WI38 (cell line): ENCODE data around the gene ZNF214.
"Not testable (repeated sequence)": the region's sequence is repeated elsewhere in the genome, so short reads cannot be mapped to it uniquely, and the experiment has no call there.

Experiments
- H3K4me3 ChIP-seq: 2 replicates; pipeline ENCODE4 v1.5.1; 2011; ENCODE audit warnings: low read depth, mild to moderate bottlenecking, control low read depth, low read length
- CTCF ChIP-seq: IDR thresholded peaks from 2 replicates; pipeline ENCODE4 v1.5.1; 2012; ENCODE audit warnings: low read depth, mild to moderate bottlenecking, control low read depth, low read length

Gene ZNF214

GRCh38 chr11:6988506-6988905 is 31.6 kb downstream of the ZNF214 start:
- no peak for TF ChIP-seq CTCF
- no peak overlapping the region for H3K4me3 ChIP-seq

- TF ChIP-seq CTCF, result no peak
- no peak overlapping the region for H3K4me3 ChIP-seq
These were observed 33.7 kb downstream of the ZNF214 start for GRCh38 chr11:6986487-6986886.

- no peak overlapping the region for H3K4me3 ChIP-seq
- no peak for TF ChIP-seq CTCF
These were observed 40.8 kb downstream of the ZNF214 start for GRCh38 chr11:6979365-6979764.

GRCh38 chr11:6969854-6970253 is 50.3 kb downstream of the ZNF214 start:
- H3K4me3 ChIP-seq, result not testable (repeated sequence)

GRCh38 chr11:6968816-6969215 is 51.3 kb downstream of the ZNF214 start:
- no peak overlapping the region for H3K4me3 ChIP-seq
- TF ChIP-seq CTCF, result no peak

GRCh38 chr11:6962673-6963072 is 57.5 kb downstream of the ZNF214 start:
- H3K4me3 ChIP-seq, result no peak overlapping the region
- no peak for TF ChIP-seq CTCF

GRCh38 chr11:6962141-6962540 is 58.0 kb downstream of the ZNF214 start:
- no peak overlapping the region for H3K4me3 ChIP-seq
- TF ChIP-seq CTCF, result no peak

- H3K4me3 ChIP-seq, result not testable (repeated sequence)
These were observed 65.9 kb downstream of the ZNF214 start for GRCh38 chr11:6954248-6954647.
